H1 (cell line): ENCODE results near the gene ALOX12. TPM values are rescaled to one million over a fixed set of nuclear protein-coding genes. Genes with fewer than 3 reads are reported as not detected.

Experiments used
- BCL11A ChIP-seq, 2 experiments: IDR thresholded peaks; one replicate each; pipeline ENCODE4 v1.6.1; 2011; ENCODE audit warnings: low read depth in 2 of 2, low read length in 2 of 2, mild to moderate bottlenecking in 2 of 2
- CEBPB ChIP-seq: IDR thresholded peaks from 2 replicates; pipeline ENCODE4 v1.6.1; 2012; ENCODE audit warnings: low read depth, low read length
- CHD1 ChIP-seq: IDR thresholded peaks from 2 replicates; pipeline ENCODE4 v1.6.1; 2012; ENCODE audit warnings: low read depth, low read length, improper control_type of control experiment
- CTBP2 ChIP-seq: IDR thresholded peaks from 2 replicates; pipeline ENCODE4 v1.7.0; 2011; ENCODE audit warnings: borderline replicate concordance, mild to moderate bottlenecking, moderate library complexity, mixed read lengths, low read length; ENCODE audit not compliant: insufficient read depth, insufficient read length
- FOSL1 ChIP-seq: IDR thresholded peaks from 2 replicates; pipeline ENCODE4 v1.6.1; 2011; ENCODE audit warnings: mild to moderate bottlenecking, low read depth, low read length, moderate library complexity; ENCODE audit not compliant: insufficient read depth
- HDAC2 ChIP-seq, 2 experiments: fragments of 300-600 bp in 1 of 2; sonication (generic) in 1 of 2; IDR thresholded peaks; 2 replicates each; pipeline ENCODE4 v1.6.1; 2011 to 2012; ENCODE audit warnings: low read depth in 2 of 2, low read length in 2 of 2, mild to moderate bottlenecking in 2 of 2, moderate library complexity in 2 of 2, borderline replicate concordance in 1 of 2, inconsistent platforms in 1 of 2
- KDM4A ChIP-seq: IDR thresholded peaks from one replicate; pipeline ENCODE4 v1.7.1; 2012; ENCODE audit warnings: low read depth, mild to moderate bottlenecking, moderate library complexity, low read length, inconsistent platforms; ENCODE audit not compliant: severe bottlenecking
- KDM5A ChIP-seq: fragments of 200-600 bp; IDR thresholded peaks from 2 replicates; pipeline ENCODE4 v1.7.1; 2012; ENCODE audit warnings: mild to moderate bottlenecking, low read length, inconsistent platforms, mixed read lengths
- NANOG ChIP-seq: IDR thresholded peaks from 2 replicates; pipeline ENCODE4 v1.6.1; 2011; ENCODE audit warnings: low read length, low read depth, mild to moderate bottlenecking, inconsistent platforms; ENCODE audit not compliant: insufficient read depth, poor library complexity, severe bottlenecking
- NRF1 ChIP-seq: IDR thresholded peaks from 2 replicates; pipeline ENCODE4 v1.6.1; 2011; ENCODE audit warnings: mild to moderate bottlenecking, low read depth, low read length, improper control_type of control experiment
- POU5F1 ChIP-seq: IDR thresholded peaks from 2 replicates; pipeline ENCODE4 v1.6.1; 2011; ENCODE audit warnings: low read depth, mild to moderate bottlenecking, low read length, moderate library complexity
- RAD21 ChIP-seq, 2 experiments: IDR thresholded peaks in 1 of 2; conservative IDR thresholded peaks in 1 of 2; 2 replicates each; pipeline ENCODE4 v1.6.1; 2011; ENCODE audit warnings: low read depth in 2 of 2, low read length in 2 of 2, improper control_type of control experiment in 1 of 2, inconsistent platforms in 1 of 2, mild to moderate bottlenecking in 1 of 2, moderate library complexity in 1 of 2
- RFX5 ChIP-seq: IDR thresholded peaks from 2 replicates; pipeline ENCODE4 v1.6.1; 2011; ENCODE audit warnings: low read depth, low read length, improper control_type of control experiment, borderline replicate concordance
- SIN3A ChIP-seq, 2 experiments: IDR thresholded peaks in 1 of 2; conservative IDR thresholded peaks in 1 of 2; 2 replicates each; pipeline ENCODE4 v1.6.1; 2011 to 2012; ENCODE audit warnings: low read length in 2 of 2, improper control_type of control experiment in 1 of 2, low read depth in 1 of 2, mild to moderate bottlenecking in 1 of 2
- SIRT6 ChIP-seq: IDR thresholded peaks from one replicate; pipeline ENCODE4 v1.7.1; 2012; ENCODE audit warnings: low read length, inconsistent platforms
- SP2 ChIP-seq: IDR thresholded peaks from 2 replicates; pipeline ENCODE4 v1.6.1; 2012; ENCODE audit warnings: mild to moderate bottlenecking, low read length, inconsistent platforms
- SUZ12 ChIP-seq: fragments of 200-600 bp; sonication (generic); IDR thresholded peaks from 2 replicates; pipeline ENCODE4 v1.6.1; 2012; ENCODE audit warnings: mild to moderate bottlenecking, inconsistent platforms, low read length, moderate library complexity, mixed read lengths
- TAF7 ChIP-seq: optimal IDR thresholded peaks from 2 replicates; pipeline ENCODE3; 2011; ENCODE audit warnings: low read depth, mild to moderate bottlenecking, inconsistent platforms, low read length, moderate library complexity, borderline replicate concordance
- TEAD4 ChIP-seq: IDR thresholded peaks from 2 replicates; pipeline ENCODE4 v1.6.1; 2012; ENCODE audit warnings: low read depth, low read length, inconsistent platforms, mixed read lengths
- ZNF274 ChIP-seq: IDR thresholded peaks from 2 replicates; pipeline ENCODE4 v1.7.0; 2012; ENCODE audit warnings: low read length, borderline replicate concordance; ENCODE audit errors: extremely low read depth
- polyA plus RNA-seq, 7 experiments: library from polyadenylated mRNA; depleted of rRNA in 3 of 7; stranded (reverse) in 5 of 7; unstranded in 2 of 7; fragments of >200 nt in 5 of 7; fragments of 200-250 nt in 2 of 7; gene quantifications; 1 replicate in 5 of 7; 2 replicates in 1 of 7; 4 replicates in 1 of 7; pipeline versions ENCODE4 v1.2.1 to v1.2.3, GENCODE V29; 2011 to 2013; ENCODE audit warnings: missing spikeins in 2 of 7, mixed read lengths in 2 of 7
- total RNA-seq: library from RNA; stranded (reverse); fragmentation: NEBNext Ultra II Directional; extraction: Animal tissue kit (Norgen Biotek cat#: 25700); gene quantifications from 2 replicates; pipeline ENCODE4 v1.2.1, GENCODE V29; 2021
- TF ChIP-seq, protein P1 (sequence below): IDR thresholded peaks from 2 replicates; pipeline ENCODE4 v1.6.1; 2012; ENCODE audit warnings: low read length, inconsistent platforms

Gene ALOX12
- total and polyA plus RNA-seq, 2 of the 8 experiments (the other 6 are each of a cell fraction or from before 2014, with no cell fraction given): 1.4 to 2.0 TPM

DNA sequence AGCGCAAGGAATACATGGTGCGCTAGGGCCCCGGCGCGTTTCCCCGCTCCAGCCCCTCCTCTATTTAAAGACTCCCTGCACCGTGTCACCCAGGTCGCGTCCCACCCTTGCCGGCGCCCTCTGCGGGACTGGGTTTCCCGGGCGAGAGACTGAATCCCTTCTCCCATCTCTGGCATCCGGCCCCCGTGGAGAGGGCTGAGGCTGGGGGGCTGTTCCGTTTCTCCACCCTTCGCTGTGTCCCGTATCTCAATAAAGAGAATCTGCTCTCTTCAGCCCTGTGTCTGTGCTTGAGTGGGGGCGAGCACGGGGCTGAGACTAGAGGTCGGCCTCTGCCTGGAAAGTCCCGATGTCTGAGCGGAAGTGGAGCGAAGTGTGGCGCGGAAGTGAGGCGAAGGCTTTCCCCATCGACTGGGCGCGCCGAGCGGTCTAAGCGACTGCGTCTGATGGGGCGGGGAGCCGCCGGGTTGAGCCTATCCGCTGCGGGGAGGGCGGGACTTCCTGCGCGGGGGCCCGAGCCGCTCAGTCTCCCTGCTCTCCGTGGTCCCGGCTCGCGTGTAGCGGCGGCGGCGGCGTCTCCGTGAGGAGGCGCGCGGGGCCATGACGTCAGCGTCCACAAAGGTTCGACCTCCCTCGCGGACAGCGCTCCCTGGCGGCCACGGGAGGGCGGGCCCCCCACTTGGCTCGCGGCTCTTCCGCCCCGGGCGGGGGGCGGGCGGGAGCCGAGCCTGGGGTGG lies 18.6 kb downstream of the ALOX12 start (continued):
- TF ChIP-seq CHD1 (no peak), POU5F1 (no peak), SUZ12 (peak; percentile 30; the same call in 1 of the 2 replicates), KDM4A (peak; percentile 61), CTBP2 (no peak), HDAC2 (IDR thresholded peaks at IDR 0.05; ENCODE audit: borderline replicate concordance in 1 of 2, low read depth in 2 of 2, low read length in 2 of 2) (peak; percentile 80 to 97; a peak in 2 of 4 replicates), KDM5A (no peak), BCL11A (IDR thresholded peaks at IDR 0.05; ENCODE audit: low read depth in 2 of 2, low read length in 2 of 2) (no peak), RAD21 (IDR thresholded peaks at IDR 0.05 in 1 of 2, conservative IDR thresholded peaks at IDR 0.05 in 1 of 2; ENCODE audit: low read depth in 2 of 2, low read length in 2 of 2) (0 out of 4 replicates have a peak, but pooled peaks of 1 of the 2 experiments have one; percentile 7), TAF7 (no peak), SIRT6 (no peak), ZNF274 (no peak), SP2 (no peak), NANOG (no peak), TEAD4 (no peak), CEBPB (0 out of 2 replicates have a peak, but pooled peaks have one; percentile 1), SIN3A (conservative IDR thresholded peaks at IDR 0.05 in 1 of 2, IDR thresholded peaks at IDR 0.05 in 1 of 2; ENCODE audit: low read depth in 1 of 2, low read length in 2 of 2) (no peak; a peak in 1 of 4 replicates), NRF1 (no peak), RFX5 (no peak), FOSL1 (no peak)
- TF ChIP-seq, protein P1, sequence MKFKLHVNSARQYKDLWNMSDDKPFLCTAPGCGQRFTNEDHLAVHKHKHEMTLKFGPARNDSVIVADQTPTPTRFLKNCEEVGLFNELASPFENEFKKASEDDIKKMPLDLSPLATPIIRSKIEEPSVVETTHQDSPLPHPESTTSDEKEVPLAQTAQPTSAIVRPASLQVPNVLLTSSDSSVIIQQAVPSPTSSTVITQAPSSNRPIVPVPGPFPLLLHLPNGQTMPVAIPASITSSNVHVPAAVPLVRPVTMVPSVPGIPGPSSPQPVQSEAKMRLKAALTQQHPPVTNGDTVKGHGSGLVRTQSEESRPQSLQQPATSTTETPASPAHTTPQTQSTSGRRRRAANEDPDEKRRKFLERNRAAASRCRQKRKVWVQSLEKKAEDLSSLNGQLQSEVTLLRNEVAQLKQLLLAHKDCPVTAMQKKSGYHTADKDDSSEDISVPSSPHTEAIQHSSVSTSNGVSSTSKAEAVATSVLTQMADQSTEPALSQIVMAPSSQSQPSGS: no peak
